AG04449 (cell line): ENCODE measurements around the gene CCL23.

Experiments
- CTCF ChIA-PET: fragments of 350-600 bp; formaldehyde crosslinking; extraction: SDS; loops from one replicate; lab custom pipeline; 2021; ENCODE audit warnings: antibody characterized with exemption; lab: Yijun Ruan, JAX
- POLR2A ChIA-PET: fragments of 400-600, 350-600 bp; formaldehyde crosslinking; extraction: SDS; loops from one replicate; lab custom pipeline; 2020; ENCODE audit warnings: antibody characterized with exemption, inconsistent platforms; lab: Yijun Ruan, JAX
- DNase-seq: peaks from one replicate; pipeline ENCODE4 v3.0.0-alpha.2; 2010; ENCODE audit warnings: low read depth, low spot score
- H3K4me3 ChIP-seq: 2 replicates; pipeline ENCODE4 v1.5.1; 2011; ENCODE audit warnings: low read depth, mild to moderate bottlenecking, control low read depth, low read length
- TF ChIP-seq, protein P1 (sequence below): IDR thresholded peaks from one replicate; pipeline ENCODE4 v1.5.1; 2011; ENCODE audit warnings: mild to moderate bottlenecking, moderate library complexity, low read length, control low read depth, inconsistent platforms; ENCODE audit not compliant: insufficient read depth; ENCODE audit errors: missing control alignments

Gene CCL23

DNA sequence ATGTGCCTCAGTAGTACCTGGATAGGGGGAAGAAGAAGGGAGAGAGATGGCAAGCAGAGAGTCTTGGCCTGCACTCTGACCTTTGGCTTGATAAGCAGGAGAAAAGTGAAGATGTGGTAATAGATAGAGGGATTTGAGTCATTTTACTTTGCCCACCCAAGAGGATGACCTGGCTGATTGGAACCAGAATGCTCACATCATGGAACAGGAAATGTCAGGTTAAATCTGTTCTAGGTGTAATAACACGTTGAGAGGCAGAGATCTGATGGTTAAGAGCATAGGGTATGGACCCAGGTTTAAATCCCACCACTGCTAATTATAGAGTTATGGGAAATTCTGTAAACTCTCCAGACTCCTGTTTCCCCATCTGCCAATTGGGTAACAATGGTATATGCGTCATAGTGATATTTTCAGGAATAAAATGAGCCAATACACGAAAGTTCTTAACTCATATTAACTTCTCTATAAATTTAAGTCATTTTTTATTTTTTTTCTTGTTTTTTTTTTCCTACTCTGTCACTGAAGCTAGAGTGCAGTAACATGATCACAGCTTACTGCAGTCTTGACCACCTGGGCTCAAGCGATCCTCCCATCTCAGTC is 38.2 kb upstream of the CCL23 start:
- DNase-seq, result no peak
- ChIA-PET POLR2A (no interaction called here), CTCF (no interaction called here)
- no peak overlapping the region for H3K4me3 ChIP-seq
- TF ChIP-seq, protein P1, sequence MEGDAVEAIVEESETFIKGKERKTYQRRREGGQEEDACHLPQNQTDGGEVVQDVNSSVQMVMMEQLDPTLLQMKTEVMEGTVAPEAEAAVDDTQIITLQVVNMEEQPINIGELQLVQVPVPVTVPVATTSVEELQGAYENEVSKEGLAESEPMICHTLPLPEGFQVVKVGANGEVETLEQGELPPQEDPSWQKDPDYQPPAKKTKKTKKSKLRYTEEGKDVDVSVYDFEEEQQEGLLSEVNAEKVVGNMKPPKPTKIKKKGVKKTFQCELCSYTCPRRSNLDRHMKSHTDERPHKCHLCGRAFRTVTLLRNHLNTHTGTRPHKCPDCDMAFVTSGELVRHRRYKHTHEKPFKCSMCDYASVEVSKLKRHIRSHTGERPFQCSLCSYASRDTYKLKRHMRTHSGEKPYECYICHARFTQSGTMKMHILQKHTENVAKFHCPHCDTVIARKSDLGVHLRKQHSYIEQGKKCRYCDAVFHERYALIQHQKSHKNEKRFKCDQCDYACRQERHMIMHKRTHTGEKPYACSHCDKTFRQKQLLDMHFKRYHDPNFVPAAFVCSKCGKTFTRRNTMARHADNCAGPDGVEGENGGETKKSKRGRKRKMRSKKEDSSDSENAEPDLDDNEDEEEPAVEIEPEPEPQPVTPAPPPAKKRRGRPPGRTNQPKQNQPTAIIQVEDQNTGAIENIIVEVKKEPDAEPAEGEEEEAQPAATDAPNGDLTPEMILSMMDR, result no peak

- TF ChIP-seq, protein P1, result no peak
- no peak for DNase-seq
- ChIA-PET POLR2A (no interaction called here), CTCF (no interaction called here)
- no peak overlapping the region for H3K4me3 ChIP-seq
These were observed 37.4 kb upstream of the CCL23 start for GRCh38 chr17:36055171-36055570.

DNA sequence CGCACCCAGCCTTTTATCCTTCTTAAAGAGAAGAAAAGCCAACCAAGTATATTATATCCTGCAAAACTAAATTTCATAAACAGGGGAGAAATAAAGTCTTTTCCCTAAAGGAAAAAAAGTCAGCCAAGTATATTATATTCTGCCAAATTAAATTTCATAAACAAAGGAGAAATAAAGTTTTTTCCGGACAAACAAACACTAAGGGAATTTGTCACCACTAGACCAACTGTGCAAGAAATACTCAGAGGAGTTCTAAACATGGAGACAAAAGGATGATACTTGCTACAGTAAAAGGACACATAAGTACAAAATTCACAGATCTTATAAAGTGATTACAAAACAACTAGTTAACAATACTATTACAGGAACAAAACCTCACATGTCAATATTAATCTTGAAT is 31.9 kb upstream of the CCL23 start:
- CTCF ChIA-PET, result no interaction called here
- TF ChIP-seq, protein P1, result no peak
- POLR2A ChIA-PET, result no interaction called here
- DNase-seq, result no peak
- H3K4me3 ChIP-seq, result no peak overlapping the region

DNA sequence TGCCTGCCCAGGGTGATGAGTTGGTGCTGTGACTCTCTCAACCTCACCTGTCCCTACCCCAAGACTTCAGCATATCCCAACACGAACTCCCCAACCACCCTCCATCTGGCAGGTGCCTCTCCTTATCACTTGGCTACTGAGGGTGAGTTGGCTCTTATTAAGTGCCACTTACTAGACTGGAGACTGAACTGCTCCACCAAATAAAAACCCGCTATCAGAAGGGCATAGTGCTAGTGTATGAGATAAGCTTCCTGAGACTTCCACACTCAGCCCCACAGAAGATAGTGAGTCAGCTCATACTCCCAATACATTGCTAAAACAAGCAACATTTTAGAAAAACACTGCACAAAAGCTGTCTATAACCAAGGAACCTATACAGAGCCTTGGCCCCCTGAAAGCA is 30.3 kb upstream of the CCL23 start:
- POLR2A ChIA-PET, result no interaction called here
- CTCF ChIA-PET, result no interaction called here
- no peak for DNase-seq
- H3K4me3 ChIP-seq, result no peak overlapping the region
- TF ChIP-seq, protein P1, result no peak

DNA sequence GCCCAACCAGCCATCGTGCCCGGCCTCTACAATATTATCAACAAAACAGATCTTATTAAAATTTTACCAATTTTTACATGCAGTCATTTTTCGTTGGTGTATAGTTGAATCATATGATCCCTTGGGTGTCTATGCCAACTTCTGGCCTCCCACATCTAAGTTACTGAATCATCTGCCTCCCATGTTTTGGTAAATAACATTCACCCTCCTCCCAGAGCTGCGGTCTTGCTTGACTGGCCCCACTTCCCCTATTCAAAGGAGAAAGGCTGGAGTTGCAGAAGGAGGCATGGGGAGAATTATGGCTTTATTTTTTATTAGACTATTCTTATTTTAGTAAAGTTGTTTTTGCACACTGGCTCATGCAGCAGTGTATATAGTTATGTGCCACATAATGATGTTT is 18.5 kb upstream of the CCL23 start:
- CTCF ChIA-PET, result no interaction called here

DNA sequence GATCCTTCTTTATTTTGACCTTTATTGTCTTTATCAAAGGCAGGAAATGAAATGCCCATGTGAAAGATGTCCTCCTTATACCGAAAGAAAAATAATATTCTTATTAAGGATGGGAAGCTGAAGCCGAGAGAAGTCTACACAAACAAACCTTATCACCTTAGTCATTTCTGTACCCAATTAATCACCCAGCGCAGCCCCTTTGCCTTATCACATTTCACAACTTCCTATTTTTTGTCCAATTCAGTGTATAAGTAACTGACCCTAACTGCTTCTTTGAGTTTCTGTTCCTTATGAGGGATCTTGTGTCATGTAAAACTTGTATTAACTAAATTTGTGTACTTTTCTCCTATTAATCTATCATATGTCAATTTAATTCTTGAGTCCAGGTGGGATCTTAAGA is 16.4 kb upstream of the CCL23 start:
- no peak overlapping the region for H3K4me3 ChIP-seq
- POLR2A ChIA-PET, result no interaction called here
- CTCF ChIA-PET, result no interaction called here
- DNase-seq, result no peak
- TF ChIP-seq, protein P1, result no peak

More for the DNA sequence above, 18.5 kb upstream of the CCL23 start:
- H3K4me3 ChIP-seq, result no peak overlapping the region
- POLR2A ChIA-PET, result no interaction called here
- no peak for DNase-seq
- TF ChIP-seq, protein P1, result no peak
